NCI-H187 treated with DMSO at 0.1 percent for 48 hours (cell line): ENCODE data around the gene CDH4.
"Not testable (repeated sequence)": the region's sequence is repeated elsewhere in the genome, so short reads cannot be mapped to it uniquely, and the experiment has no call there.

Experiments
- DNase-seq: peaks from one replicate; lab custom pipeline; 2025; lab: John Stamatoyannopoulos, UW

The CDH4 gene

DNA sequence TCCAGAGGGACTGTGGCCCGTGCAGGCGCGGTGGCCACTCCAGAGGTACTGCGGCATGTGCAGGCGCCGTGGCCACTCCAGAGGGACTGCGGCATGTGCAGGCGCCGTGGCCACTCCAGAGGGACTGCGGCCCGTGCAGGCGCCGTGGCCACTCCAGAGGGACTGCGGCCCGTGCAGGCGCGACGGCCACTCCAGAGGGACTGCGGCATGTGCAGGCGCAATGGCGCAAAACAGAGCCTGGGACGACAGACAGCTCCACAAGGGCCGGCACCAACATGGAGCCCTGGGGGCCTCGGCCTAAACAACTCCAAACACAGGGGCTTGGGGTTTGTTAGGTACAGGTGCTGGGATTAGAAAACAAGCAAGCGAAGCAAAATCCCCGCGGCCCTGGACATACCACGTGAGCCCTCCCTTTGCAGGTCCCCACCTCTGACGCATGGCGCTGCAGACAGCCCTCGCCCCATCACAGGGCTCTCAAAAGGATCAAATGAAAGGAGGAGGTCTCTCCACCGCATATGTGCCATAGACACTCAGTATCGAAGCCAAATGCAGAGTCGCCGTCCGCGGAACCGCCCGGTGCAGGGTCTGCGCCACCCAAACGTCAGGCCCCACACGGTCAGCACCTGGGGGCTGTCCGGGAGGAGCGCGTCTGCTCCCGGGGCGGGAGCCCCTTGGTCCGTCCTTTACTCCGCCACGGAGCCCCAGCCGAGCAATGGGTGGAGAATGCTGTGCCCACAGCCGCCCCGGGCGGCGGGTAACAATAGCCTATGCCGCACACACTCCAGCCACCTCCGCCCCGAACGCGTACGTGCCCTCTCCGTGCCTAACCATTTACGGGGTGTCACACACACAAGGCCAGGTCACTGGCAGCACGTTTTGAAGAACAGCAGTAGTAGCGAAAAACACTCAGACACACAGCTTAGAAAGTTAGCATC, 727.9 kb downstream of the CDH4 start:
- DNase-seq: no peak

- no peak for DNase-seq
Observed at GRCh38 chr20:61980647-61981583, 728.9 kb downstream of the CDH4 start.

DNA sequence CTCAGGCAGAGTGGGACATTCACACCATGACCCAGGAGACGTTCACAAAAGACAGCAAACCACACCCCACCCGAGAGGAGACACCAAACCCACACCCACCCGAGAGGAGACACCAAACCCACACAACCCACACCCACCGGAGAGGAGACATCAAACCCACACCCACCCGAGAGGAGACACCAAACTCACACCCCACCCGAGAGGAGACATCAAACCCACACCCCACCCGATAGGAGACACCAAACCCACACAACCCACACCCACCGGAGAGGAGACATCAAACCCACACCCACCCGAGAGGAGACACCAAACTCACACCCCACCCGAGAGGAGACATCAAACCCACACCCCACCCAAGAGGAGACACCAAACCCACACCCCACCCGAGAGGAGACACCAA, 729.6 kb downstream of the CDH4 start:
- not testable (repeated sequence) for DNase-seq

GRCh38 chr20:61982191-61982950, 730.3 kb downstream of the CDH4 start:
- DNase-seq: no peak

- no peak for DNase-seq
Observed at GRCh38 chr20:61982951-61983315, 730.9 kb downstream of the CDH4 start.

GRCh38 chr20:61983965-61984364, 731.9 kb downstream of the CDH4 start:
- DNase-seq: no peak

- not testable (repeated sequence) for DNase-seq
Observed at GRCh38 chr20:61984431-61984830, 732.4 kb downstream of the CDH4 start.

- no peak for DNase-seq
Observed at GRCh38 chr20:61985096-61985495, 733.0 kb downstream of the CDH4 start.

GRCh38 chr20:61986762-61987321, 734.8 kb downstream of the CDH4 start:
- no peak for DNase-seq

DNA sequence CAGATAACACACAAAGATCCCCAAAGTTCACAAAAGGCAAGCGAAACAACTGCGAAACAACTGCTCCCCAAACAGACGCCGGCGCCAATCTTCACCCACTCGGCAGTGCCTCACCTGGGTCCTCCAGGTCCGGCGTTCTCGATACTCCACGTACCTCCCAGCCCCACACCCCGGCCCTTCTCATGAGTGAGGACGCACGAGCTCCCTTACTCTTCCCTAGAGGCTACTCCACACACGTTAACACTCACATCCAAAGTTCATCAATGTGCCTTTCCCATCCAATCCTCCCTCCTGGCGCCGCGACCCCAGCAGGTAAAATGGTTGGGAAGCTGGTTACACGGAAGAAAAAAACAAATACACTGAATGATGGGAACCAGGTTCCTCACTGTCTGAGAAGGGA, 736.6 kb downstream of the CDH4 start:
- DNase-seq: no peak

DNA sequence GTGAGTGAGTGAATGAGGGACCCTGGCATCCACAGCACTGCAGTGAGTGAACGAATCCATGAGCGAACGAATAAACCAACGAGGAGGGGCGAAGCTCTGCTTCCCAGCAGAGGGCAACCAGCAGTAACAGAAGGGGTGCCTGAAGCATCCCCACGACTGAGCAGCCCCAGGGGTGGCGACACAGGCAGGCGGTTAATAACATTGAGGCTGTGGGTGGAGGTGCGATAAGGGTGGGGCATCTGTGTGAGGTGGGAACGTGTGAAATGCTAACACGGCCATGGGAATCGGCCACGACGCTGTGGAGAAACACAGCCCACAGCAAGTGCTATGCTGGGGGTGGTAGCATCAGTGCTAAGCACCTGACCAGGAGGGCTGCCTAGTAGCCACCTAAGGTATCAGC, 737.7 kb downstream of the CDH4 start:
- DNase-seq: no peak
